ENCODE data around the gene XRCC2.
"Not testable (repeated sequence)": the region's sequence is repeated elsewhere in the genome, so short reads cannot be mapped to it uniquely, and the experiment has no call there.

Gene XRCC2

GRCh38 chr7:152675759-152676636 lies at the start of gene XRCC2:
Gene XRCC2 (minus strand): TSS chr7:152676141. CDS start chr7:152676079, 62 bp downstream.
- Histone ChIP-seq H3K4me1 (ENCODE audit: insufficient read depth, insufficient read length) (no peaks in the 10 kb centered on the region), H3K27me3 (ENCODE audit: insufficient read depth, insufficient read length) (no peaks in the 10 kb centered on the region), H3K9me3 (ENCODE audit: insufficient read depth, low read length) (no peaks in the 10 kb centered on the region), H3K9ac (ENCODE audit: insufficient read length, low read depth) (peak within 1 kb of the TSS; percentile 83), H3K36me3 (ENCODE audit: insufficient read depth, insufficient read length, low read length) (peaks cover 14% of the 10 kb centered on the region), H3K4me3 (ENCODE audit: insufficient read length, low read depth) (peak within 1 kb of the TSS; percentile 86)
- no peak for TF ChIP-seq ZNF274 (IDR thresholded peaks at IDR 0.05; ENCODE audit: low read depth, low read length)
- TF ChIP-seq SUZ12 (IDR thresholded peaks at IDR 0.05; ENCODE audit: extremely low read depth, insufficient read depth, insufficient read length) = no peak
- no peak for TF ChIP-seq YY1 (IDR thresholded peaks at IDR 0.05; ENCODE audit: insufficient read depth, insufficient read length)
- DNase-seq (ENCODE audit: low read depth, low spot score) = peak; percentile 86

GRCh38 chr7:152723364-152723763 lies 47.4 kb upstream of the XRCC2 start:
- H3K27me3 ChIP-seq (ENCODE audit: insufficient read depth, insufficient read length) = no peaks in the 10 kb centered on the region
- H3K9me3 ChIP-seq (ENCODE audit: insufficient read depth, low read length) = no peaks in the 10 kb centered on the region
- H3K4me3 ChIP-seq (ENCODE audit: insufficient read length, low read depth) = no peak overlapping the region
- no peak for TF ChIP-seq YY1 (IDR thresholded peaks at IDR 0.05; ENCODE audit: insufficient read depth, insufficient read length)
- TF ChIP-seq ZNF274 (IDR thresholded peaks at IDR 0.05; ENCODE audit: low read depth, low read length) = no peak
- TF ChIP-seq SUZ12 (IDR thresholded peaks at IDR 0.05; ENCODE audit: extremely low read depth, insufficient read depth, insufficient read length) = no peak
- DNase-seq (ENCODE audit: low read depth, low spot score) = no peak
- H3K4me1 ChIP-seq (ENCODE audit: insufficient read depth, insufficient read length) = no peaks in the 10 kb centered on the region
- no peak overlapping the region for H3K9ac ChIP-seq (ENCODE audit: insufficient read length, low read depth)
- no peaks in the 10 kb centered on the region for H3K36me3 ChIP-seq (ENCODE audit: insufficient read depth, insufficient read length, low read length)

GRCh38 chr7:152712412-152713042 lies 36.6 kb upstream of the XRCC2 start:
- not testable (repeated sequence) for H3K27me3 ChIP-seq (ENCODE audit: insufficient read depth, insufficient read length)

GRCh38 chr7:152711444-152711944 lies 35.6 kb upstream of the XRCC2 start:
- TF ChIP-seq YY1 (IDR thresholded peaks at IDR 0.05; ENCODE audit: insufficient read depth, insufficient read length) (no peak), ZNF274 (IDR thresholded peaks at IDR 0.05; ENCODE audit: low read depth, low read length) (no peak), SUZ12 (IDR thresholded peaks at IDR 0.05; ENCODE audit: extremely low read depth, insufficient read depth, insufficient read length) (no peak)

More at GRCh38 chr7:152712412-152713042, 36.6 kb upstream of the XRCC2 start:
- H3K4me1 ChIP-seq (ENCODE audit: insufficient read depth, insufficient read length); H3K9ac ChIP-seq (ENCODE audit: insufficient read length, low read depth); H3K4me3 ChIP-seq (ENCODE audit: insufficient read length, low read depth); DNase-seq (ENCODE audit: low read depth, low spot score); H3K36me3 ChIP-seq (ENCODE audit: insufficient read depth, insufficient read length, low read length); H3K9me3 ChIP-seq (ENCODE audit: insufficient read depth, low read length): not testable (repeated sequence)

DNA sequence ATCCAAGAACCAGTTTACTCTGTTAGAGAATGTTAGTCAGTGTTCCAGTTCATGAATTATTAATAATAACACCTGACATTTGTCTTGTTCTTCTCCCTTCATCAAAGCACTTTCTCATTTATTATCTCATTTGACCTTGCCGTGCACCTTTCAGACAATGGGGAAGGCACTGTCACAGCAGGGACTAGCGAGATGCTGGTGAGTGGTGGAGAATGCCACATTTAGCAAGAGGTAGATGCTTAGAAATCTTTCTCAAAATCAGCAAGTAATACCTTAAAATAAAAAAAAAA lies 34.2 kb upstream of the XRCC2 start:
- no peak overlapping the region for H3K4me3 ChIP-seq (ENCODE audit: insufficient read length, low read depth)

More at GRCh38 chr7:152711444-152711944, 35.6 kb upstream of the XRCC2 start:
- no peaks in the 10 kb centered on the region for H3K9me3 ChIP-seq (ENCODE audit: insufficient read depth, low read length)
- no peaks in the 10 kb centered on the region for H3K36me3 ChIP-seq (ENCODE audit: insufficient read depth, insufficient read length, low read length)
- no peak for DNase-seq (ENCODE audit: low read depth, low spot score)
- H3K9ac ChIP-seq (ENCODE audit: insufficient read length, low read depth) = no peak overlapping the region
- H3K4me1 ChIP-seq (ENCODE audit: insufficient read depth, insufficient read length) = no peaks in the 10 kb centered on the region
- no peaks in the 10 kb centered on the region for H3K27me3 ChIP-seq (ENCODE audit: insufficient read depth, insufficient read length)
- H3K4me3 ChIP-seq (ENCODE audit: insufficient read length, low read depth) = no peak overlapping the region

DNA sequence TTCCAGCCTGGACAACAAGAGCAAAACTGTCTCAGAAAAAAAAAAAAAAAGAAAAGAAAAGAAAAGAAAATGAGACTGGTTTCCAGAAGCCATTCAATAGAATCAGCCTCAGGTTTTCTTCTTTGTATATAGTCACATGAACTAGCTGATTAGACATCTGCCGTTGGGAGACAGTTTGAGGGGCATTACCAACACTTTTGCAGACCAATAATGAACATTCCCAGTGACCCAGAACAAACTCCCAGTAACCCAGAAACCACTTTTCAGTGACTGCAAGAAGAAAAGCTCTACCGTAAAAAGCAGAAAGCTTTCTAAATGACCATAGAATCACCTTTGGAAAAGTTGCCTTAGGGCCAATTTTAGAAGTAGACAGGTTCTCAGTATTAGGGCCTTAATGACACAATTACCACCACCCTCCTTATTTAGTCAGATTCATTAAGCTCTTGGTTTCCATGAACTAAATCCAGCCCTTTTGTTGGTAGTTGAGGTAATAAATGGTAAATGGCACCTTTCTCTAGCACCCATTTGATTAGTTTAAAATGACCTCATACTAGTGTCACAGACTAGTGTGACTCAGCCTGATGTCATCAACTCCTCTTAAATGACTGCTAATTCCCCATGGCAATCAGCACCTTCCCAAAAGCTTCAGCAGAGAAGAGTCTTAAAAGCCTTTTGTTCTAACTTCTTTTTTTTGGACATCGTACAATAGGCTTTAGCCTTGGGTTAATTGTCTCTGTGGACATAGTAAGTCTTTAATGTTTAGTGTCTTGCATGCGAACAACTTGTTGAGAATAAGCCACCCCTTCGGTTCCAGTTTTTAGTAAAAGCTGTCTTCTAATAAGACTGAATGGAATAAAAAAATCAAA lies 33.6 kb upstream of the XRCC2 start:
- Histone ChIP-seq H3K4me3 (ENCODE audit: insufficient read length, low read depth) (no peak overlapping the region), H3K4me1 (ENCODE audit: insufficient read depth, insufficient read length) (no peaks in the 10 kb centered on the region), H3K9ac (ENCODE audit: insufficient read length, low read depth) (no peak overlapping the region), H3K9me3 (ENCODE audit: insufficient read depth, low read length) (peaks cover 10% of the 10 kb centered on the region), H3K27me3 (ENCODE audit: insufficient read depth, insufficient read length) (no peaks in the 10 kb centered on the region), H3K36me3 (ENCODE audit: insufficient read depth, insufficient read length, low read length) (no peaks in the 10 kb centered on the region)
- DNase-seq (ENCODE audit: low read depth, low spot score) = no peak
- no peak for TF ChIP-seq ZNF274 (IDR thresholded peaks at IDR 0.05; ENCODE audit: low read depth, low read length)
- TF ChIP-seq SUZ12 (IDR thresholded peaks at IDR 0.05; ENCODE audit: extremely low read depth, insufficient read depth, insufficient read length) = no peak
- no peak for TF ChIP-seq YY1 (IDR thresholded peaks at IDR 0.05; ENCODE audit: insufficient read depth, insufficient read length)

More for the DNA sequence above, 34.2 kb upstream of the XRCC2 start:
- Histone ChIP-seq H3K36me3 (ENCODE audit: insufficient read depth, insufficient read length, low read length) (no peaks in the 10 kb centered on the region), H3K4me1 (ENCODE audit: insufficient read depth, insufficient read length) (no peaks in the 10 kb centered on the region), H3K9ac (ENCODE audit: insufficient read length, low read depth) (no peak overlapping the region), H3K27me3 (ENCODE audit: insufficient read depth, insufficient read length) (no peaks in the 10 kb centered on the region), H3K9me3 (ENCODE audit: insufficient read depth, low read length) (peaks cover 4% of the 10 kb centered on the region)
- no peak for TF ChIP-seq YY1 (IDR thresholded peaks at IDR 0.05; ENCODE audit: insufficient read depth, insufficient read length)
- no peak for DNase-seq (ENCODE audit: low read depth, low spot score)

Data from NT2/D1 (cell line).